NCI-H69 (cell line): Measurements from ENCODE around the gene OPRM1.

Source experiments
- DNase-seq: peaks from one replicate; lab custom pipeline; 2025; lab: John Stamatoyannopoulos, UW

OPRM1 gene

GRCh38 chr6:154080461-154081189 lies 41.6 kb downstream of the OPRM1 start:
- DNase-seq: no peak

DNA sequence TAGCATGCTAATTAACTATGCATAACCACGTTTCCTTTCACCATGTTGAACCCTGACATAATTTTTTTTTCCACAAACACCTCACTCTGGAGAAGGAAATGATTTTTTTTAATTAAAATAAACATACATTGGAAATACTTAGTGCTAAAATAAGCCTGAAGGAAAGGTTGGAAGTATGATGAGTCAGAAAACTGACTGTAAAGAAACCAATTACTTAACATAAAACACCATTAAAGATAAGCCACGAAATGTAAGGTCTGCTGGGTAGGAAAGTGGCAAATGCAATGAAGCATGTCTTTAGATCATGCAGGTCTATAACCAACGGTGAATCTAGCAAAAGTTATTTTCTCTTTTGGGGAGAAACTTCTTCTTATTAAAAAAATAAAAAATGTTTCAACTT lies 47.5 kb downstream of the OPRM1 start:
- DNase-seq: no peak

DNA sequence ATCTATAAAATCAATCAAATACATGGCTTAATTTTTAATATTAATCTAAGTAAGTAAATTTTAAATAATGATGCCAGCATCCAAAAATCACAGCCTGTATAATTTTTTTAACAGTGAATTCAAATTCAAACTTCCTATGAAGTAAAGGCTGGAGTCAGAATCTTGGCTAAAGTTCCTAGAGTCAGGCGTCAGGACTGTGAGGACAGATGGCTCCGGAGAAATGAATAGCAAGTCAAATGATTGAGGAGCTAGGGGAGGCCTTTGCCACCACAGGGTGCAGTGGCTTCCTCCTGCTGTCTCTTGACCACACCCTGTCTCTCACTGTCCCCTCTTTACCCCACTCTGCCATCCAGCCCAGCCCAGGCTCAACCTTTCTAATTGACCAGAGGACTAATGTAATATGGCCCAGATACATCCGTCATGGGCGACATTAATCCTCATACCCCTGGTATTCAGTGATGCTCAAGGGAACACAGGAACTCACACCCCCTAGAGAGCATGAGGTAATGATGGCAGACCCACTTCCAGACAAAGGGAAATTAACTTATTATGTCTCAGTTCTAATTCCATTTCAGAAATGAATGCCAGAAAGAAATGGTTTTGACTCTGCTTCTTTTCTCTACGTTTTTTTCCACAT lies 53.4 kb downstream of the OPRM1 start:
- peak; percentile 19 for DNase-seq

- DNase-seq: no peak
These were observed 54.4 kb downstream of the OPRM1 start for GRCh38 chr6:154093231-154094044.

DNA sequence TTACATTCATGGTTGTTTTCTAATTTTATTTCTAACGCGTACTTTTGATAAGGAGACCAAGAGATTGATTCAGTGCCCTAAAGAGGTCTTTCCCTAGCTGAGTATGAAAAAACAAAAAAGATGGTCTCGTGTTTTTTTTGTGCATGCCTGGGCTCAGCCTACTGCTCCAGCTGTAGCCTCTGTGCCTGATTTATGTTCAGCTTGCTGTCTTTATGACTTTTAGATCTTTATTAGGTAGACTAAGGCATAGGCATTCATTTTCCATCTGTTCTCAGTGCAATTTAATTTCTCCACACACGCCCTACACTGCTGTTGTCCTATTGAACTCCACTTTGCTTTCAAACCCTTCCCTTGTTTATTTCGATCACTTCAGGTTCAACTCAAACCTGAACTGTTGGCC lies 56.5 kb downstream of the OPRM1 start:
- DNase-seq: no peak

GRCh38 chr6:154096316-154096715 lies 57.3 kb downstream of the OPRM1 start:
- no peak for DNase-seq

- no peak for DNase-seq
These were observed 57.8 kb downstream of the OPRM1 start for GRCh38 chr6:154096834-154097233.

DNA sequence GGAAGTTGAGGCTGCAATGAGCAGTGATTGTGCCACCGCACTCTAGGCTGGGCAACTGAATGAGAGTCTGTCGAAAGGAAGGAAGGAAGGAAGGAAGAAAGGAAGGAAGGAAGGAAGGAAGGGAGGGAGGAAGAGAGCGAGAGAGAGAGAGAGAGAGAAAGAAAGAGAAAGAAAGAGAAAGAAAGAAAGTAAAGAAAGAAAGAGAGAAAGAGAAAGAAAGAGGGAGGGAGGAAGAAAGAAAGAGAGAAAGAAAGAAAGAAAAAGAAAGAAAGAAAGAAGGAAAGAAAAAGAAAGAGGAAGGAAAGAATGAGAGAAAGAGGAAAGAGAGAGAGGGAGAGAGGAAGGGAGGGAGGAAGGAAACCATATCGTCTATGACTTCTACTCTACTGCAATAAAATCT lies 60.2 kb downstream of the OPRM1 start:
- DNase-seq: no peak

DNA sequence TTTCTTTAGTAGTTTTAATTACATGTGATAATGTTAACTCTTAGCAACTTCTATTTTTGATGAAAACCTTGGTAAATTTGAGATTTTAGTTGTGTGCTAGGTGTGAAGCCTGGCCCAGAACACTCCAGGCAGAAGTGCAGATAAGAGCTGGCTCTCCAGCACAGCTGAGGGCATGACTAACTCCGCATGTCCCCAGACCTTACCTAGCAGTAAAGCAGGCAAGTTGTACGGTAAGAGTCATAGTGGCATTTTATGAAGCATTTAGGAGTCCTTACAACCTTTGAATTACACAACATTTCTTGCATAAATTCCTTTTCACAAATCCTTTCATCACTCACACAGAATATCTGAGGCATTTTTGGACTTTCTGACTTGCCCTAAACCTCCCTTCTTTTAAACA lies 67.2 kb downstream of the OPRM1 start:
- no peak for DNase-seq

DNA sequence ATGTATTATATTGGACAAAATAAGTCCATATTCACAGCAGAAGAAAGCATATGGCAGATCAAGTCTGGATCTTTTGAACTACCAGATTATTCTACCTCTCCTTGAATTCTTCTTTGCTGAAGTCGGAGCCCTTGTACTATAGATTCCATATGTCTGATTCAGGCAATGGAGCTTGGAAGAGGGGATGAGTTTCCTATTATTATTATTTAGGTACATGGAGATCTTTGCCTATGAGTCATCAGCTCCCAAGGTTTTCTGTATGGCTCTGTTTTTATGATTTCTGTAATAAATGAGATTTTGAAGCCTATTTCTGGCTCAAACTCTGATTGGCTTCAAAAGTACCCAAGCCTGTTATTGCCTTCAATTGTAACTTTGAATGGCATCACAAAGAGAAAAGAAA lies 72.0 kb downstream of the OPRM1 start:
- DNase-seq: no peak

- DNase-seq: no peak
These were observed 73.3 kb downstream of the OPRM1 start for GRCh38 chr6:154112181-154112809.

GRCh38 chr6:154113392-154113791 lies 74.4 kb downstream of the OPRM1 start:
- DNase-seq: no peak

DNA sequence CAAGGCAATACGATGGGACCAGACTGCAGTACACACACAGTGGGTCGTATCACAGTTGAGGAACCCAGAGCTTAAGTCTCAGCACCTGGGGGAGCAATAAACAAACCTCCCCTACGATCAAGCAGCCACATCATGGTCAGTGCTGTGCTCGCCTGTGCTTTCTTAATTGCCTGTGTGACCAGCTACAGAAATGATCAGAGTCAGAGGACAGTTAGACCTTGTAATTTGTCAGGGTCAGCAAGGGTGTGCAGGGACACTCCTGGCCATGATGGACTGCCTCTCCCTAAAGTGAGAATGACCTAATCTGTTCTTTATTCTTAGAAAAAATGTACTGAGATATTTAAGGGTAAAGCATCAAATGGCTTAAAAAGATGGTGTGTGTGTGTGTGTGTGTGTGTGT lies 78.4 kb downstream of the OPRM1 start:
- no peak for DNase-seq

DNA sequence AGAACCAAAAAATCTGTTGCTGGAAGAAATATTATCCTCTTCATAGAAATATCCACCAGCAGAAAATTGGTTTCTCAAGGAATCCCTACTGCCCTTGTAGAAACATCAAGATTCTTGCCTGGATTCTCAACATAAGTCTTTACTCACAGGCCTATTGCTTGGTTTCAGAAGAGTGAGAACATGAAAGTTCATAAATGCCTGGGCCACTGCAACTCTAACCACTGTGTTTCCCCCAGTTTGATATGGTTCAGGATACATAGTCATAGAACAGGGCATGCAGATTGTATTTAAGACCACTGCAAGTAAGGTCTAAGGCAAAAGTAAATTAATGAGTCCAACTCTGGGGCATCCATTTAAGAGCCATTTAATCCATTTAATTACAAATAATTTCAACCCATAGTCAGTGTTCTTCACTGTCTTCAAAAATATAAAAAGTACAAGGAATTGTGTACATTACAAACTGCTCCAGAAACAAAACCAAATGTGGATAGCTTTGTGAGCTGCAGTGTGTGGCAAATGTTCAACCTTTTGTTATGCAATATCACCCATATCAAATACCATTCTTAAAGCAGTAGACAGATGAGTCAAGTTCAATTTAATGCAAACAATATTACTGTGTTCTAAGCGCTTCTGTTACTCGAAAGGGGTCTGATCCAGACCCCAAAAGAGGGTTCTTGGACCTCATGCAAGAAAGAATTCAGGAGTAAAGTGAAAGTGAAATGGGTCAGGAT lies 83.3 kb downstream of the OPRM1 start:
- no peak for DNase-seq

- DNase-seq: no peak
These were observed 84.3 kb downstream of the OPRM1 start for GRCh38 chr6:154123155-154123956.

GRCh38 chr6:154125421-154125820 lies 86.4 kb downstream of the OPRM1 start:
- no peak for DNase-seq

DNA sequence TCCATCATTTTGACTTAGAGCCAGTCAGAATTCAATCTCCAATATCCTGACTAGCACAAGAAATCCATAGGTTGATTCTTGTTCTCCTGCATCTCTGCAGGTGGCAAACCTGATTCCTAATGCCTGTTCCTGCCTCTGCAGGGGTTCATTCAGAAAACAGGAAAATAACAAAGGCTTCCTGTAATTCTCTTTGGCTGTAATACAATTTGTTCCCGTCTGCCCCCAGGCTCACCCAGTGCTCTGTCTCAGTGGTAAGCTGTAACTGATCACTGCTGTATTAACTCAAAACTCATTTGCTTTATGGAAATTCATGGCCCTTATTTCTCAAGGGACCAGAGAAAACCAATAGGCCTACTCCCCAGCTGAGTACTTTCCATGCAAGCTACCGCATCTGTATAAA lies 88.6 kb downstream of the OPRM1 start:
- DNase-seq: peak; percentile 88

- DNase-seq: no peak
These were observed 95.6 kb downstream of the OPRM1 start for GRCh38 chr6:154134471-154135147.

DNA sequence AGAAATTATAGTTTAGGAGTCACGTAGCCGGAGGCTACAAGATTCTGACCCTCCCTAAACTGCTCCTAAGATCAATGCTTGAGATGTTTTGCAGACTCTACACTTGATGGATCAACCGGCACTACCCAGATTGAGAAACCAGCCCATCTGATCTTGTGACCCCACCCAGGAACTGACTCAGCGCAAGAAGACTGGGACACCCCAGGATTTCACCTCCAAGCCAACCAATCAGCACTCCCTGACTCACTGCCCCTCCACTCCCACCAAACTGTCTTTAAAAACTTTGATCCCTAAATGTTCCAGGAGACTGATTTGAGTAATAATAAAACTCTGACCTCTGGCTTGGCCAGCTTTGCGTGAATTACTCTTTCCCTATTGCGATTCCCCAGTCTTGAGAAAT lies 99.8 kb downstream of the OPRM1 start:
- no peak for DNase-seq

DNA sequence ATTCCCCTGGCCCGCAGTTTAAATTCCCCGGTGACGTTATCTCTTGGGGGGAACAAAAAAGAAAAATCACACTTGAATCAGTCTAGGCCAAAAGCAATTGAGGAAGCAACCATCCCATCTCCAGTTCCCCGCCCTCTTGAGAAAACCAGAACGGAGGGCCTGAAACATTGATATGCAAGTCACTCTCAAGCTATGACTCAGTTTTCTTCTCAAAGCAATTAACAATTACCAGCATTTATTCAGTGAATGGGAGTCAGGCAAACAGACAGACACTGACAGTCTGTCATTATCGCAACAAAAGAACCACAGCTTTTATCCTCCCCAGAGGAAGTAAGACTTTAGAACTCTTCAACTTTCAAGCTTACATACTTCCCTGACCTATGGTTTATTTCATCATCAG lies 100.9 kb downstream of the OPRM1 start:
- DNase-seq: peak; percentile 64
